ENCODE measurements around the gene CALCOCO2.
"Not testable (repeated sequence)": the region's sequence is repeated elsewhere in the genome, so short reads cannot be mapped to it uniquely, and the experiment has no call there.

The CALCOCO2 gene

DNA sequence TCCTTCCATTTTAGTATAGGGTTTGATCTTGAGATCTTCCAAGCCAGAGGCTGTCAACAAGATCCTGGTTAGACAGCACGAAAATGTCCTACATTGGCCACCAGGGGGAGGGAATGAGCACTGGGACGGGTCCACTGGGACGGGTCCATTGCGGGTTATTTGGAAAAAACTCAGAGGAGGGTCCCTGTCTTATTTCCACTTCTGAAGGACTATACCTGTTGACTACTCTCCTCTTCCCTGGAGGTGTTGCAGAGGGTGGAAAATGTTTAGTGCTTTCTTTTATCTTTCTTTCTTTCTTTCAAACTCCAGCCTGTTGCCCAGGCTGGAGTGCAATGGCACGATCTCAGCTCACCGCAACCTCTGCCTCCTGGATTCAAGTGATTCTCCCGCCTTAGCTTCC is 16.3 kb upstream of the CALCOCO2 start:
- DNase-seq (ENCODE audit: low read depth, low spot score) = no peak
- TF ChIP-seq SUZ12 (IDR thresholded peaks at IDR 0.05; ENCODE audit: extremely low read depth, insufficient read depth, insufficient read length) = no peak
- Histone ChIP-seq H3K27me3 (ENCODE audit: insufficient read depth, insufficient read length) (peaks cover 23% of the 10 kb centered on the region), H3K4me1 (ENCODE audit: insufficient read depth, insufficient read length) (peaks cover 5% of the 10 kb centered on the region), H3K4me3 (ENCODE audit: insufficient read length, low read depth) (no peak overlapping the region), H3K9ac (ENCODE audit: insufficient read length, low read depth) (no peak overlapping the region), H3K9me3 (ENCODE audit: insufficient read depth, low read length) (no peaks in the 10 kb centered on the region), H3K36me3 (ENCODE audit: insufficient read depth, insufficient read length, low read length) (no peaks in the 10 kb centered on the region)

DNA sequence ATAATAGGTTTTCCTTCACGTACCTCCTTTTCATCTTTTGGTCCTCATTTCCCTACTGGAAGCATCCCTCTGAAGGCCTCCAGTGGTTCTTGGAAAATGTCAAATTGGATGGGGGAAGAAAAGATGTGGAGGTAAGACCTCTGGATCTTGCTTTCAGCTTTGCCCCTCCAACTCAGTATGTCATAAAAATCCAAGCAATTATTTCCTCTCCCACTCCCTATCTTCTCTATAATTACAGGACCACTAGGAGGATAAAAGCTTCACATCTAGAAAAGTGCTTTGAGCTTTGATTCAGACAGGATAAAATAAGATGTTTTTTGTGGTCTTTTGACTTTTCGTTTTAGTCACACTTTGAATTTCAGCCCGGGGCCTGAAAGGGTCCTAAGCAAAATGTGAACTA is 15.5 kb upstream of the CALCOCO2 start:
- Histone ChIP-seq H3K4me3 (ENCODE audit: insufficient read length, low read depth) (no peak overlapping the region), H3K9me3 (ENCODE audit: insufficient read depth, low read length) (no peaks in the 10 kb centered on the region), H3K9ac (ENCODE audit: insufficient read length, low read depth) (no peak overlapping the region), H3K36me3 (ENCODE audit: insufficient read depth, insufficient read length, low read length) (no peaks in the 10 kb centered on the region), H3K27me3 (ENCODE audit: insufficient read depth, insufficient read length) (peaks cover 23% of the 10 kb centered on the region), H3K4me1 (ENCODE audit: insufficient read depth, insufficient read length) (peaks cover 5% of the 10 kb centered on the region)
- TF ChIP-seq SUZ12 (IDR thresholded peaks at IDR 0.05; ENCODE audit: extremely low read depth, insufficient read depth, insufficient read length) (no peak), YY1 (IDR thresholded peaks at IDR 0.05; ENCODE audit: insufficient read depth, insufficient read length) (no peak), ZNF274 (IDR thresholded peaks at IDR 0.05; ENCODE audit: low read depth, low read length) (no peak)
- DNase-seq (ENCODE audit: low read depth, low spot score) = no peak

DNA sequence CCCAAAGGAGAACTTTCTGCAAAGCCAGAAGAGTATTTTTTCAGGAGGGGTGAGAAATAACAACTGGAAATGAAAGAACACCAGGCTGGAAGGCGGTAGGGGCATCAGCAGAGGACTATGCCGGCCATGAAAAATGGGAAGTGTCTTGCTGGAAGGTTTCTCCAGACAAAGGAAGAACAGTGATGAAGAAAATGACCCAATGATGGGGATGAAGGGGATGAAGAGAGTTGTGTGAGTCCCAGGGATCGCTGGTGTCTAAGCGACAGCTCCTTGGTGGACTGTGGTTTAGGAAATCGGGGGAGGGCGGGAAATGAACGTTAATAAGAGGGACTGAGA is 14.4 kb upstream of the CALCOCO2 start:
- peaks cover 7% of the 10 kb centered on the region for H3K4me1 ChIP-seq (ENCODE audit: insufficient read depth, insufficient read length)
- TF ChIP-seq YY1 (IDR thresholded peaks at IDR 0.05; ENCODE audit: insufficient read depth, insufficient read length) (no peak), SUZ12 (IDR thresholded peaks at IDR 0.05; ENCODE audit: extremely low read depth, insufficient read depth, insufficient read length) (no peak), ZNF274 (IDR thresholded peaks at IDR 0.05; ENCODE audit: low read depth, low read length) (no peak)
- peaks cover 23% of the 10 kb centered on the region for H3K27me3 ChIP-seq (ENCODE audit: insufficient read depth, insufficient read length)
- H3K9me3 ChIP-seq (ENCODE audit: insufficient read depth, low read length) = no peaks in the 10 kb centered on the region
- H3K9ac ChIP-seq (ENCODE audit: insufficient read length, low read depth) = peak overlapping the region; percentile 65
- no peaks in the 10 kb centered on the region for H3K36me3 ChIP-seq (ENCODE audit: insufficient read depth, insufficient read length, low read length)
- peak overlapping the region; percentile 62 for H3K4me3 ChIP-seq (ENCODE audit: insufficient read length, low read depth)
- DNase-seq (ENCODE audit: low read depth, low spot score) = no peak

DNA sequence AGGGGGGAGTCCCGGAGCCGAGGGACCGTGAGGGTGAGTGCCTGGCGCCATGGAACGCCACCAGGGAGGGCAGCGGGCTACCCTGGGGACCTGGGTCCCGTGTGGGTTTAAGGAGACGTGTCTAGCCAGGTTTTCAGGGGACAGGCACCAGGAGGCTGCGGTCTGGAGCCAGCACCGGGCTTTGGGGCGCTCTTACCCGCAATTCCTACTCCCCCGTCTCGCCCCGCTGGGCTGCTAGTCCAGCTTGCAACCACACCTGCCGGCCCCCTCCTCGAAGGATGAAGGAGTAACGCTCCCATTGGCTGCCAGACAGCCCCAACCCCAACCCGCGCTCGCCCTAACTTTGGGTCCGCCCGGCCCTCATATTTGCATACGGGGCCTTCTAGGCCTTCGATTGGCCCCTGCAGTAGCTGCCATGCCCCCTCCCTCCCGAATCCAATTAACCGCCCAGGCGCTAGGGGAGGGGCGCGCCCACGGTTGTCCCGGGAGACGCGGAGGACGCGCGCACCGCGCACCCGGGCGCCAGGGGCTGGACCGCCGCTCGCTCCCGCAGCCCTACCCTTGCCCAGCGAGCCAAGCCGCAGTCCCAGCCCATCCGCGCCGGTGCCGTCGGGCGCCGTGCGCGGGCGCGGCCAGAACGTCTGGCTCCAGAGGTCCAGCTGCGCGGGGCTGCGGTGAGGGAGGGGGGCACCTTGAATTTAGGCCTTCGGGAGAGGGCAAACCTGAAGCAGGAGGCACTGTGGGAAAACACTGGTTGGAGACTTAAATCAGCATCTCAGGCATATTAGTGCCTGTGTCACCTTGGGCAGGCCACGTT is 13.9 kb upstream of the CALCOCO2 start, which contains the start of gene TTLL6:
Gene TTLL6 (minus strand): TSS at position 456 of the 817 bp plus-strand sequence. CDS start 157 bp downstream, at position 299.
- no peaks in the 10 kb centered on the region for H3K36me3 ChIP-seq (ENCODE audit: insufficient read depth, insufficient read length, low read length)
- peaks cover 7% of the 10 kb centered on the region for H3K4me1 ChIP-seq (ENCODE audit: insufficient read depth, insufficient read length)
- peak within 1 kb of the TSS; percentile 62 for H3K4me3 ChIP-seq (ENCODE audit: insufficient read length, low read depth)
- H3K9ac ChIP-seq (ENCODE audit: insufficient read length, low read depth) = peak within 1 kb of the TSS; percentile 74
- H3K27me3 ChIP-seq (ENCODE audit: insufficient read depth, insufficient read length) = peaks cover 23% of the 10 kb centered on the region
- peak; percentile 83 for DNase-seq (ENCODE audit: low read depth, low spot score)
- TF ChIP-seq YY1 (IDR thresholded peaks at IDR 0.05; ENCODE audit: insufficient read depth, insufficient read length) = no peak
- TF ChIP-seq ZNF274 (IDR thresholded peaks at IDR 0.05; ENCODE audit: low read depth, low read length) = no peak
- no peak for TF ChIP-seq SUZ12 (IDR thresholded peaks at IDR 0.05; ENCODE audit: extremely low read depth, insufficient read depth, insufficient read length)
- no peaks in the 10 kb centered on the region for H3K9me3 ChIP-seq (ENCODE audit: insufficient read depth, low read length)

DNA sequence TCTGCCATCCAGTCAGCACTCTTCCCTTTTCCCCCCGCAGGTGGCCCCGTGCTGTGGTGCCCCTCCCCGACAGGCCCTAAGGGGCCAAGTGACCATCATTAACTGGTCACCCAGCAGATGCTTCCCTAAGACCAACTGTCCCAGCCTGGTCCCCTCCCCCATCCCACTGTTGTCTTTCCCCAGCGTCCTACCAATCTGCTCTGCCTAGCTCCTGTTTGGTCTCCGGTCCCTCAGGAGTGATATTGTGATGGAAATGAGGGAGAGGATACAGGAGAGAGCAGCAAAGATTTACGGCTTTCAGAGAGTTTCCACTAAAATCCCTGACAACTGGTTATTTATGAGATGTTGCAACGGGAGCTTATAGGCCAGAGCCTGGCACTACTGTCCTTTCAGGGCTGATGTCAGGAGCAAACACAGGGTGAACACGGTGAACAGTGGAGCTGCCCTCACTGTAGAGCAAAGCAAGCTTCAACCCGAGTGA is 12.4 kb upstream of the CALCOCO2 start:
- peak; percentile 75 for DNase-seq (ENCODE audit: low read depth, low spot score)
- H3K9ac ChIP-seq (ENCODE audit: insufficient read length, low read depth) = peak overlapping the region; percentile 52
- no peak overlapping the region for H3K4me3 ChIP-seq (ENCODE audit: insufficient read length, low read depth)
- H3K36me3 ChIP-seq (ENCODE audit: insufficient read depth, insufficient read length, low read length) = no peaks in the 10 kb centered on the region
- peaks cover 23% of the 10 kb centered on the region for H3K27me3 ChIP-seq (ENCODE audit: insufficient read depth, insufficient read length)
- H3K9me3 ChIP-seq (ENCODE audit: insufficient read depth, low read length) = no peaks in the 10 kb centered on the region
- peaks cover 7% of the 10 kb centered on the region for H3K4me1 ChIP-seq (ENCODE audit: insufficient read depth, insufficient read length)
- TF ChIP-seq ZNF274 (IDR thresholded peaks at IDR 0.05; ENCODE audit: low read depth, low read length) (no peak), SUZ12 (IDR thresholded peaks at IDR 0.05; ENCODE audit: extremely low read depth, insufficient read depth, insufficient read length) (no peak), YY1 (IDR thresholded peaks at IDR 0.05; ENCODE audit: insufficient read depth, insufficient read length) (no peak)

DNA sequence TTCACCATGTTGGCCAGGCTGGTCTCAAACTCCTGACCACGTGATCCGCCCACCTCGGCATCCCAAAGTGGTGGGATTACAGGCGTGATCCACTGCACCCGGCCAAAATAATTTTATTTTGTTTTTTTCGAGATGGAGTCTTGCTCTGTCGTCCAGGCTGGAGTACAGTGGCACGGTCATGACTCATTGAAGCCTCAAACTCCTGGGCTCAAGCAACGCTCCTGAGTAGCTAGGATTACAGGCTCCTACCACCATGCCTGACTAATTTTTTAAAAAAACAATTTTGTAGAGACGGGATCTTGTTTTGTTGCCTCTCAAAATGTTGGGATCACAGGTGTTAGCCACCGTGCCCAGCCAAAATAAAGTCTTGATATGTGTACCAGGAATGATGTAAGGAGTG is 11.4 kb upstream of the CALCOCO2 start:
- H3K4me1 ChIP-seq (ENCODE audit: insufficient read depth, insufficient read length) = peaks cover 7% of the 10 kb centered on the region
- no peak for DNase-seq (ENCODE audit: low read depth, low spot score)
- H3K4me3 ChIP-seq (ENCODE audit: insufficient read length, low read depth) = no peak overlapping the region
- TF ChIP-seq SUZ12 (IDR thresholded peaks at IDR 0.05; ENCODE audit: extremely low read depth, insufficient read depth, insufficient read length) (no peak), YY1 (IDR thresholded peaks at IDR 0.05; ENCODE audit: insufficient read depth, insufficient read length) (no peak), ZNF274 (IDR thresholded peaks at IDR 0.05; ENCODE audit: low read depth, low read length) (no peak)
- no peaks in the 10 kb centered on the region for H3K36me3 ChIP-seq (ENCODE audit: insufficient read depth, insufficient read length, low read length)
- no peak overlapping the region for H3K9ac ChIP-seq (ENCODE audit: insufficient read length, low read depth)
- peaks cover 22% of the 10 kb centered on the region for H3K27me3 ChIP-seq (ENCODE audit: insufficient read depth, insufficient read length)
- no peaks in the 10 kb centered on the region for H3K9me3 ChIP-seq (ENCODE audit: insufficient read depth, low read length)

DNA sequence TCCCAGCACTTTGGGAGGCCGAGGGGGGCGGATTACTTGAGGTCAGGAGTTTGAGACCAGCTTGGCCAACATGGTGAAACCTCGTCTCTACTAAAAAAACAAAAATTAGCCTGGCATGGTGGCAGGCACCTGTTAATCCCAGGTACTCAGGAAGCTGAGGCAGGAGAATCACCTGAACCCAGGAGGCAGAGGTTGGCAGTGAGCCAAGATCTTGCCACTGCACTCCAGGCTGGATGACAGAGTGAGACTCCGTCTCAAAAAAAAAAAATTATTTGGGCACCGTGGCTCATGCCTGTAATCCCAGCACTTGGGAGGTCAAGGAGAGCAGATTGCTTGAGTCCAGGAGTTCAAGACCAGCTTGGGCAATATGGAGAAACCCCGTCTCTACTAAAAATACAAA is 9.9 kb upstream of the CALCOCO2 start:
- H3K36me3 ChIP-seq (ENCODE audit: insufficient read depth, insufficient read length, low read length); DNase-seq (ENCODE audit: low read depth, low spot score); H3K4me3 ChIP-seq (ENCODE audit: insufficient read length, low read depth); H3K9ac ChIP-seq (ENCODE audit: insufficient read length, low read depth); H3K4me1 ChIP-seq (ENCODE audit: insufficient read depth, insufficient read length); H3K9me3 ChIP-seq (ENCODE audit: insufficient read depth, low read length); H3K27me3 ChIP-seq (ENCODE audit: insufficient read depth, insufficient read length): not testable (repeated sequence)
